Hematopoietic multipotent progenitor cell treated with erythropoietin and hydrocortisone succinate and interleukin-3 and kit ligand, for 6 days (in vitro differentiated cells): ENCODE results near the gene ACTL9.

Experiments
- DNase-seq: peaks from one replicate; pipeline ENCODE4 v3.0.0-alpha.2; 2015

Gene ACTL9

DNA sequence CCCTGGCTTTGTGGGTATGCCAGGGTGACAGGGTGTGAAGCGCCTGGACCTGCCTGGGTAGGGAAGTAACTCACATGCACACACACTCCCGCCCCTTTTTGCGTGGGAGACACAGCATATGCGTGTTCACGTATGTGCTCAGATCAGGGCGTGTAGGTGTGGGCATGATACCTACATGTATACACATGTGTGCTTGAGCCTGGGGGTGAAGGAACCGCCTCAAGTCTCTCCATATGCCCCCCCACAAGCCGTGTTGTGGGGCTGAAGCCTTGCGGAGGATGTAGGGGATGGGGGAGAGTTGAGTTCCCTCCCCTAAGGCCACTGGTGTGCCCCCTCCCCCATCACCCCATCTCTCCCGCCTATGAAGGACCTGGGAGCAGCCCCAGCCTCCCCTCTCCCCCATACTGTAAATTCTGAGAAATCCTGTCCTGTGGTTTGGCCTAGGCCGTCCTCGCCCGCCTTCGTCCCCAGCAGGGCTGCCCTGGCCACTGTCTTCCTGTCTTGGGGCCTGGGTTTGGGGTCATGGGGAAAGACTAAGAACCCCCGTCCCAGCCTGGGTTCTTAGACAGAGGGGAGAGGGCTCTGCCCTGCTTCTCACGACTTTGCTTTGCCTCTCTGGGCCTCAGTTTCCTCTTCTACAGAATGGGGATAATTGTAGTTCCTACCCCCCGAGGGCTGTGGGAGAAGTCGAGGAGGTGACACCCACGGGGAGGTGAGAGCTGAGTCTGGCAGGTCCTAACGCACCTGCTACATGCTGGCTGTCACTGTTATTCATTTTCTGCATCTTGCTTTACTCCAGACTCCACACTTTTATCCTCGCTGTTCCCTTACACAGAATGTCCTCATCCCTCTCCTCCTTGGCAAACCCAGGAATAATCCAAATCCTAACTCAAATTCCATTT, 14.3 kb downstream of the ACTL9 start:
- DNase-seq: no peak

DNA sequence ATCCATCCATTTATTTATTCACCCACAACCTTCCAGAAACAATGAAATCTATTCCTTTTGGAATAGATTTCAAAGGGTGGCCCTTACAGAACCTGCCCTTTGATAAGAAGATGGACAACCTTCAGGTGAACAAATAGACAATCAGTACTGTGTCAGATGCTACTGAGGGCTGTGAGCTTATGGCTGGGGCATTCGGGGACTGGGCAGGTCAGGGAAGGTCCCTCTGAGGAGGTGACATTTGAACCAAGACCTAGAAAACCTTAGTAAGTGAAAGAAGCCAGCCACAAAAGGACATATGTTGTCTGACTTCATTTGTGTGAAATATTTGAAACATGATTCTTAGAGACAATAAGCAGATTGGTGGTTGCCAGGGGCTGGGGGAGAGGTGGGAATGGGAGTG, 15.7 kb downstream of the ACTL9 start:
- no peak for DNase-seq

- no peak for DNase-seq
These were observed 16.1 kb downstream of the ACTL9 start for GRCh38 chr19:8682472-8682871.

DNA sequence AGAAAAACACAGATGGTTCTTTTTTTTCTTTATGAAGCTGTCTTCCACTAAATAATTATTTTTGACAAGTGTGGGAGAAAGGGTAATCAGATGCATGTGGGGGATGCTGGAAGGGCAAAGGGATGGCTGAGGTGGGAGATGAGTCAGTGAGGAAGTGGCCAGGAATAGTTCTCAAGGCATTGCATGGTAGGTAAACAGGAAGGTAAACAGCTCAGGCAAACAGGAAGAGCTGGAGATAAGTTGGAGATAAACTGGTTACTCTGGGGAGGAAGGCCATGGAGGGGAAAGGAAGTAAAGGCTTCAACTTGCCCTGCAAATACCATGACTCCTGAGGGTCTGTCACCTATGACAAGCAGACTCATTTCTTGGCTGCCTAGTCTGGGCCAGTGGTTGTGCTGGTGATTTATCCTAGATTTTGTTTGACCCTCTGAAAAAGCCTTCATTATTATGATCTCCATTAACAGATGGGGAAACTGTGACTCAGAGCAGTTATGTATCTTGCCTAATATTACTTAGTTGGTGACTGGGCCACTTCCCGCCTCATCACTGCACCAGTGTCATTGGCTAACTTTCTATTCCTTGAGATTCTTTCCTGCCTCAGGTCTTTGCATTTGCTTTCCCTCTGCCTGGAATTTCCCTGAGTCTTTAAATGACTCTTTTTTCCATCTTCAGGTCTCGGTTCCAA, 17.1 kb downstream of the ACTL9 start:
- DNase-seq: no peak

DNA sequence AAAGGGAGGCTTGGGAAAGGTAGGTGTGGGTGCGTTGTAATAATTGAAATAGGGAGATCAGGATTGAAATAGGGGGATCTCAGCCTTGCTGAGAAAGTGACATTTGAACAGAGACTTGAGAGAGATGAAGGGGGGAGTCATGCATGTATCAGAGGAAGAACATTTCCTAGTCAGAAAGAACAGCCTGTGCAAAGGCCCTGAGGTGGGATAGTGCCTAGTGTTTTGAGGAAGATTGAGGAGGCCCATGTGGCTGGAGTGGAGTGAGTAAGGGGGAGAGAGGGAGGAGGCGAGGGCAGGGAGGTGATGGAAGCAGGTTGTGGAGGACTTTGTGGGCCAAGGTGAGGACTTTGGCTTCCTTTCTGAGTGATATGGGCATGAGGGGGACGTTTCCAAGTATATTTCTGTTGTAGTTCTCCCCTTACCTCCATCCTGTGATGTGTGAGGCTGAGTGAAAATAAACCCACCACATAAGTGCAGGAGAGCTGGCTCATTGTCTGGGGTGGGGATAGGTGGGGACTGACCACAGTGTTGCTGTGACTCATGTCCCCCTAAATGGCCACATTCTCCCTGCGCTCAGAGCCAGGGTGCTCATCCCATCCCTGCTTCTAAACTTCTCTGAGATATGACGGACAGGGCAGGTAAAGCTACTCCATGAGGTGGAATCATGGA, 17.8 kb downstream of the ACTL9 start:
- DNase-seq: no peak

DNA sequence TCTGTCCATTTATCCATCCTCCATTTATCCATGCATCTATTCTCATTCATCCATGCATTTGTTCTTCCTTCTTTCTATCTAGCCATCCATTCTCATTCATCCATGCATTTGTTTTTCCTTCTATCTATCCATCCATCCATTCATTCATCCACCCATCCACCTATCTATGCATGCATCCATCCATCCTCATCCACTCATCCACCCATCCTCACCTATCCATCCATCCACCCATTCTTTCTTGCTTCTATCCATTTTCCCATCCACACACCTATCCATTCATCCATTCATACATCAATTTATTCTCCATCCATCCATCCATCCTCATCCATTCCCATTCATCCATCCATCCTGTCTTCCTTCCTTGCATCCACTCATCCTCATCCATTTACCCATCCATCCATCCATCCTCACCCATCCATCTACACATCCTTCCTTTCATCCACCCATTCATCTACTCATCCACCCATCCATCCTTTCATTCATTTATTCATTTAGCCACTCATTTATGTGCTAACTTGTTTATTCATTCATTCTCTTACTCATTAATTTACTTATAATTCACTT, 20.3 kb downstream of the ACTL9 start:
- DNase-seq: no peak

DNA sequence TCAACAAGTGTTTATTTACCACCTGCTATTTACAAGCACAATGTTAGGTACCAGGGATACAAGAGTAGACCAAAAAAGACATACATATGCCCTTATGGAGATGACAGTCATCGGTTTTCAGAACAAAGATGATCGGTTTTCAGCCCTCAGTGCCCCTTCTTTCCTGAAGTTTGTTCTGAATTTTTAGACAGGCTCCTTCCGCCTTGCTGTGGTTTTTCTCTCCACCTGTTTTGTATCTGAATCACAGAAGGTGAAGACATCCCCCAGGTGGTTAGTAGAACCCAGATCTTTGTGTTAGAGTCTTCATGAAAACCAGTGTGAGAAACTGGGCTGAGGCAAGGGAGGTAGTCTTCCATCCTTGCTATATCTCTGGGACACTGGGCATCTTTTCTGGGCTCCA, 23.5 kb downstream of the ACTL9 start:
- DNase-seq: no peak

GRCh38 chr19:8673276-8673891, 25.2 kb downstream of the ACTL9 start:
- no peak for DNase-seq

DNA sequence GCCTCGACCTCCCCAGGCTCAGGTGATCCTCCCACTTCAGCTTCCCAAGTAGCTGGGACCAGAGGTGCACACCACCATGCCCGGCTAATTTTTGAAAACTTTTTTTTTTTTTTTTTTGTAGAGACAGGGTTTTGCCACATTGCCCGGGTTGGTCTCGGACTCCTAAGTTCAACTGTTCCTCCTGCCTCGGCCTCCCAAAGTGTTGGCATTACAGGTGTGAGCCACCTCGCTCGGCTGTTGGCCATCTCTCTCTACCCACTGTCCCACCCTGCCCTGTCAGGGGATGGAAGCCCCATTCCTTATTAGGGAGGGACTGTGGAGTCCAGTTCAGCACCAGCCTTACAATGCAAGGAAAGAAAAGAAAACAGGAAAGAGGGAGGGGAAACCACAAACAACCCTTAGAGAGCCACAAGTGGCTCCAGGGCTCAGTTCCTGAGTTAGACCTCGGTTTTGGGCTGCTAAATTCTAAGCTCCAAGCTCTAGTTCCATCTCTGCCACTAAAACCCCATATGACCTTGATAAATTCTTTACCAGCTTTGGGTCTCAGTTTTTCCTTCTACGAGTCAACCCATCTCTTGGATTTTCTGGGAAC, 31.7 kb downstream of the ACTL9 start:
- no peak for DNase-seq

GRCh38 chr19:8665468-8666213, 33.0 kb downstream of the ACTL9 start:
- no peak for DNase-seq

DNA sequence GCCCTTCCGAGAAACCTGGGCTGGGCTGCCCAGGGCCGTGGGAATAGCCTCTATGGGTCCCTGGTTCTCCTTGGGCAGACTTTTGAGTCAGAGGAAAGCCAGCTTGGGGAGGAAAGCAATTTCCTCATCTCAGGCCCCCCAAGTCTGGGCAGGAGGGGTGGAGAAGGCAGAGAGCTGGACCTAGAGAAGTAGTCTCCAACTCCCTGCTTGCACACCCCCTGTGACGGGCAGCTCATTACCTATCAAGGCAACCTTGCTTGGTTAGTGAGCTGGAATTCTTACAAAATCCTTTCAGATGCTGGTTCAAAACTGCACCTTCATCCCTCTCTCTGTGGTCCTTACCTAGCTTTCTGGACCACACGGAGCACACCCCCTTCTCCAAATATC, 33.9 kb downstream of the ACTL9 start:
- DNase-seq: no peak

GRCh38 chr19:8663920-8664670, 34.5 kb downstream of the ACTL9 start:
- peak; percentile 57 for DNase-seq

GRCh38 chr19:8662263-8662662, 36.3 kb downstream of the ACTL9 start:
- no peak for DNase-seq

- no peak for DNase-seq
These were observed 38.7 kb downstream of the ACTL9 start for GRCh38 chr19:8659905-8660304.

- DNase-seq: no peak
These were observed 40.7 kb downstream of the ACTL9 start for GRCh38 chr19:8657869-8658268.

DNA sequence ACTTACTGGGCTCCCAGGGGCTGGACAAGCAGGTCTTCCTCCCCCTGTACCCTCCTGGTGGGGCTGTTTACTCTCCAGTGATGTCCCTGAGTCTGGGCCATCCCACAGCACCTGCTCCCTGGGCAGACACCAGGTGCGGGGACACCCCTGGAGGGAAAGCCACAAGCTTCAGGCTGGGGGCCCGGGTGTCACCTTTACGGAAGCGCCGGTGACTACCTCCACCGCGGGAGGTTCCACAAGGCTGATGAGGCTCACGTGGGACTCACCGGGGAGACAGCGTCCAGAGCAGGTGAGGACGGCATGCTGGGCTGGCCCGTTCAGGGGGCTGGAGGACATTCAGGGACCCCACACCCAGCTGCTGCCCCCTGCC, 43.3 kb downstream of the ACTL9 start:
- DNase-seq: no peak

DNA sequence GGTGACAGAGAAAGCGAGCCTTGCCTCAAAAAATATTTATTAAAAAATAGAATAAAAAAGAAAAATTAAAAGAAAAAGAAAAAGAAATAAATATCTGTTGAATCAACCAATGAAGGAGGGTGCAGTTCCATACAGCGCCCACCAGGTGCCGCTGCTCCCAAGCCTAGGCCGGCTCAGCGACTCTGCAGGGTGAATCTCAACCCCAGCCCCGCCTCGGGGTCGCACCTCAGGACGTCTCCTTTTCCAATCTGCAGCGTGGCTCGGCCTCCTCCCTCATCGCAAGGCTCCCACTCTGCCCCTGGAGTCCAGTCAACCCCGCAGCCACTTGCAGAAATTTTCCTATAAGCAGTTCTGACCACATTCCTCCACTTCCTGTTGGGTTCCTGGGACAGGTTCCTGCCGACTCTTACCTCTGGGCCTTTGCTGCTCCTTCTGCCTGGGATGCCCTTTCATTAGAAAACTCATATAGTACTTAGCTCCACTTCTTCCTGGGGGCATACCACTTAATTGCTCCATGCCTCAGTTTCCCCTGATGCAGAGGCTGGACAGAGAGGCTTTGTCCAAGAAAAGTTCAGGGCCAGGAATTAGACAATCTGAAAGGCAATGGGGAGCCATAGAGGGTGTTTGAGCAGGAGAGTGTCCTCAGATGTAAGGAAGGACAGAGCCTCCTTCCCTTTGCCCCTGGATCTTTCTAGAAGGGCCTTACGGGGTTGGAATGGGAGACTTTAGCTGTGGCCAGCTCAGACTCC, 43.8 kb downstream of the ACTL9 start:
- peak; percentile 73 for DNase-seq

GRCh38 chr19:8648240-8648639, 50.4 kb downstream of the ACTL9 start:
- DNase-seq: peak; percentile 27
